RWPE2 (cell line): ENCODE data around the gene NBDY.

Source experiments
- ATAC-seq: fragments of 200-7000 bp; cut with Tn5 transposase; 3 replicates; pipeline ENCODE4 v1.9.1; 2021; ENCODE audit warnings: low read depth
- DNase-seq: peaks from one replicate; pipeline ENCODE4 v3.0.0-alpha.2; 2020; ENCODE audit warnings: low spot score
- H3K27ac ChIP-seq: fragments of 450-650 bp; 2 replicates; pipeline ENCODE4 v1.5.1; 2017; ENCODE audit warnings: mild to moderate bottlenecking; ENCODE audit not compliant: poor library complexity, severe bottlenecking
- H3K27me3 ChIP-seq: fragments of 250-450 bp; sonication (Bioruptor Pico); 2 replicates; pipeline ENCODE4 v1.5.1; 2021; ENCODE audit warnings: mild to moderate bottlenecking, moderate library complexity; ENCODE audit not compliant: insufficient read depth, poor library complexity, severe bottlenecking
- H3K36me3 ChIP-seq: fragments of 250-450 bp; sonication (Bioruptor Pico); 2 replicates; pipeline ENCODE4 v1.5.1; 2020; ENCODE audit warnings: low read depth, mild to moderate bottlenecking, moderate library complexity
- H3K4me1 ChIP-seq: fragments of 250-450 bp; sonication (Bioruptor Pico); 2 replicates; pipeline ENCODE4 v1.5.1; 2021; ENCODE audit warnings: mild to moderate bottlenecking, moderate library complexity; ENCODE audit not compliant: insufficient read depth, poor library complexity, severe bottlenecking
- H3K4me3 ChIP-seq: fragments of 250-450 bp; sonication (Bioruptor Pico); 2 replicates; pipeline ENCODE4 v1.5.1; 2021; ENCODE audit warnings: mild to moderate bottlenecking, moderate library complexity; ENCODE audit not compliant: severe bottlenecking
- H3K9me3 ChIP-seq: fragments of 250-450 bp; sonication (Bioruptor Pico); 2 replicates; pipeline ENCODE4 v1.5.1; 2021; ENCODE audit warnings: mild to moderate bottlenecking, moderate library complexity; ENCODE audit not compliant: severe bottlenecking
- TF ChIP-seq, protein P1 (sequence below): fragments of 450-650 bp; IDR thresholded peaks from one replicate; pipeline ENCODE4 v1.5.1; 2017; ENCODE audit warnings: mild to moderate bottlenecking, moderate library complexity; ENCODE audit not compliant: poor library complexity, severe bottlenecking

The NBDY gene

DNA sequence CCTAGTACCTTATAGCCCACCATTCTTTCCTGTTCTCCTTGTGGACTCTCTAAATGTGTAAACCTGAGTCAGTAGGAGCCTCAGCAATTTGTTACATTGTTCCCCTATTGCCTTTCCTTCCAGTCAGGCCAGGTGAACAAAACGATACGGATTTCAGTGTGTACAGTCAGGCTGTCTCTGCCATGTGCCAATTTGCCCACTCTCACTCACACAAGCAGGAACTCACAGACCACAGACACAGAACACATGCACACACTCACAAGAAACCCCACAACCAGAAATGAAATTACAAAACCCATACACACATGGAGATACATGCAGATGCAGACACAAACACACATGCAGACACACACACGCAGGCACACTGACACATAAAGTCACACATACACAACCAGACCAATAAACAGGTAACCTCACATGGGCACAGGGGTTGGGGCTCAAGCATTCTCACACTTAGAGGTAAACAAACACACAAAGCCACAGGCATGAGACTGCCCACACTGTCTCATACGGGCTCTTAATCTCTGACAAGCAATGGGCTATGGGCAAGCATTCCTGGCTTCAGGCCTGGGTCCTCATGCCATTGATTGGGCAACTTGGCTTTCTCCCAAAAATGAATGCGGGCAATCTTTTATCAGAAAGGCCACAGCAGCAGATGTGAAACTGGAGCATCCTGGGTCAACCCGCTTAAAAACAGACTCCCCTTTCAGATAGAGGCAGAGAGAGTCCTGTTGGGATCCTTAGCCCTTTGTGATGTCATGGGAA is 68.7 kb downstream of the NBDY start:
- H3K4me1 ChIP-seq, result no peaks in the 10 kb centered on the region
- TF ChIP-seq, protein P1, sequence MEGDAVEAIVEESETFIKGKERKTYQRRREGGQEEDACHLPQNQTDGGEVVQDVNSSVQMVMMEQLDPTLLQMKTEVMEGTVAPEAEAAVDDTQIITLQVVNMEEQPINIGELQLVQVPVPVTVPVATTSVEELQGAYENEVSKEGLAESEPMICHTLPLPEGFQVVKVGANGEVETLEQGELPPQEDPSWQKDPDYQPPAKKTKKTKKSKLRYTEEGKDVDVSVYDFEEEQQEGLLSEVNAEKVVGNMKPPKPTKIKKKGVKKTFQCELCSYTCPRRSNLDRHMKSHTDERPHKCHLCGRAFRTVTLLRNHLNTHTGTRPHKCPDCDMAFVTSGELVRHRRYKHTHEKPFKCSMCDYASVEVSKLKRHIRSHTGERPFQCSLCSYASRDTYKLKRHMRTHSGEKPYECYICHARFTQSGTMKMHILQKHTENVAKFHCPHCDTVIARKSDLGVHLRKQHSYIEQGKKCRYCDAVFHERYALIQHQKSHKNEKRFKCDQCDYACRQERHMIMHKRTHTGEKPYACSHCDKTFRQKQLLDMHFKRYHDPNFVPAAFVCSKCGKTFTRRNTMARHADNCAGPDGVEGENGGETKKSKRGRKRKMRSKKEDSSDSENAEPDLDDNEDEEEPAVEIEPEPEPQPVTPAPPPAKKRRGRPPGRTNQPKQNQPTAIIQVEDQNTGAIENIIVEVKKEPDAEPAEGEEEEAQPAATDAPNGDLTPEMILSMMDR, result no peak
- ATAC-seq, result no peak
- H3K27ac ChIP-seq, result no peak overlapping the region
- H3K4me3 ChIP-seq, result no peak overlapping the region
- no peaks in the 10 kb centered on the region for H3K9me3 ChIP-seq
- H3K27me3 ChIP-seq, result no peaks in the 10 kb centered on the region
- H3K36me3 ChIP-seq, result no peaks in the 10 kb centered on the region
- DNase-seq, result no peak

DNA sequence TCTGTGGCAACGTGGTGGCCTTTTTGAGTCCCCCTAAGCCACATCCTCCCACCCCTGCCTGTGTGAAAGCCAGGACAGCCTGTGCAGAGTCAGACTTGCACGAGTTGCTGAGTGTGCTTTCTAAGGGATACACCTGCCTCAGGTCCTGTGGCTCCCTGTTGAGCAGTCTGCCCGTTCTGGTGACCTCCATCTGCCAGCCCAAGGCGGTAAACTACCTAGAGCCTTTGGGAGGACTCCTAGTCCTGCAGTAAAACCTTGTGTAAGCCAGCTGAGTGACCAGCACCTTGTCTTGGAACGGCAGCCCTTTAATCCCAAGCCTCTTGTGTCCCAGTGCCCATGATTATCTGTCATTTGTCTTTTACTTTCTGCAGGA is 69.3 kb downstream of the NBDY start:
- Histone ChIP-seq H3K27me3 (no peaks in the 10 kb centered on the region), H3K36me3 (no peaks in the 10 kb centered on the region), H3K9me3 (no peaks in the 10 kb centered on the region), H3K4me3 (no peak overlapping the region), H3K27ac (no peak overlapping the region), H3K4me1 (no peaks in the 10 kb centered on the region)
- DNase-seq (no peak), ATAC-seq (no peak; the same call in 2 of the 3 replicates)
- TF ChIP-seq, protein P1, result no peak

DNA sequence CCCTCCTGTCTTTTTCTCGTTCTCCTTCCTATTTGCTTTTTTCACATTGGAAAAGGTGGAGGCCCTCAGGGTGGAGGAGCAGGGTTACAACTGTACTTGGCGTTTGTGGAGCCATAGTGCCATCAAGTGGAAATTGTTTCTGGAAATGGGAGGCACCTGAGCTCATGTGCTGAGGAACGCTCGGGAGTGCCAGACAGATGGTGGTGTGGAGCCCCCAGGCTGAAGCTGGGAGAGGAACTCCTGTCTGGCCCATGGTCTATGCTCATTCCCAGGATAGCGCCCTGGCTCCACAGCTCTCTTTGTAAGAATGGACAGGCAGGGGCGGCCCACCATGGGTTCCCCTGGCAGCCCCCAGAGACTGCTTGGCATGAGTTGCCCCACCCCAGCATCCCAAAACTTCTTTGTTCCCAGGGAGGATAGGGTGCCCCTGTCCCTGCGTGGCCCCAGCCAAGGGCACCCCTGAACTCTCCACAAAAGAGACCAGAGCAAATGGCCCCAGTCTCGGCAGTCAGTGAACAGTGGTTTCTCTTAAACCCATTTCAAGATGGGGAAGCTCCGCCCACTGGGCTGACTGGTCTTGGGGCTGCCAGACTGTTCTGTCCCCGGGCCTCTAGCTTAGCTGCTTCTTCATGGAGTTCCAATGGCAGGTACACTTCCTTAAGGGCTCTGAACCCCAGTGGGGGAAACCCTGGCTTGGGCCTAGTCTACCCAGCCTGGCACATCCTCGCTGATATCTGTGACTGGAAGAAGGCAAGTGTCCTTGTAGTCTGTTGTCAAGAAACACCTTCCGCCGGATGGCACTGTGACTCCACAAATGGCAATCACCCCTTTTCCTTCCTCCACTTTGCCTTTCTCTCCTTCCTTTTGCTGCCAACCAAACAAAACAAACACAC is 70.1 kb downstream of the NBDY start:
- DNase-seq, result no peak
- TF ChIP-seq, protein P1, result no peak
- no peak overlapping the region for H3K27ac ChIP-seq

DNA sequence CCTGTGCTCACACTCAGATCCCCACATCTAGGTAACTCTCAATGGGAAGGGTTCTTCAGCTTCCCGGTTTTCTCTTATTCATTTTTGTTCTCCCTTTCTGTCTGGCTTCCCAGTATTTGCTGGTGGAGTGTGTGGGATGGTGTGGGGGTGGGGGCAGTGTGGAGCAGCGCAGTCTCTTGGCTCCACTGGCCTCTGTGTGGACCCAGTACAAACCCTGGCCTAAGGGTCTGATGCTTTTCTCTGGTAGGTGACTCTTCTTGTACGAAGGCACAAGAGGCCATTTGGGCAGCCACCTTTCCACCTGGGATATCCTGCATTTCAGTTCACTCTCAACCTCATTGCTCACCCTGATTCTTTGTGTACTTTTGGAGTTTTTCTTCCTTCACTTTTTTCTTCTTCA is 71.3 kb downstream of the NBDY start:
- Histone ChIP-seq H3K4me1 (no peaks in the 10 kb centered on the region), H3K36me3 (no peaks in the 10 kb centered on the region), H3K27ac (no peak overlapping the region), H3K4me3 (no peak overlapping the region), H3K9me3 (no peaks in the 10 kb centered on the region), H3K27me3 (no peaks in the 10 kb centered on the region)
- TF ChIP-seq, protein P1, result no peak
- no peak for DNase-seq
- no peak for ATAC-seq

More for the DNA sequence above, 70.1 kb downstream of the NBDY start:
- no peak overlapping the region for H3K4me3 ChIP-seq
- H3K36me3 ChIP-seq, result no peaks in the 10 kb centered on the region
- no peaks in the 10 kb centered on the region for H3K9me3 ChIP-seq
- H3K4me1 ChIP-seq, result no peaks in the 10 kb centered on the region
- ATAC-seq, result no peak
- no peaks in the 10 kb centered on the region for H3K27me3 ChIP-seq
